Body of pancreas (tissue), 4 donors: ENCODE measurements around the gene SLC28A1. TPM values are rescaled to one million over a fixed set of nuclear protein-coding genes. Genes with fewer than 3 reads are reported as not detected.
A peak's percentile ranks its signal among the peaks of the same experiment; 100 is the strongest.

Source experiments
- ATAC-seq: fragments of 150-250 bp; one replicate; pipeline ENCODE4 v1.9.1; 2016
- DNase-seq, 4 donors: peaks; one replicate each; pipeline ENCODE4 v3.0.0-alpha.2; 2019
- H3K27ac ChIP-seq, 4 donors: fragments of 200-600 bp; sonication (generic); 1 replicate in 3 of 4; 2 replicates in 1 of 4; pipeline versions ENCODE4 v1.5.1 to v1.6.1; 2016 to 2019; ENCODE audit warnings: mild to moderate bottlenecking in 1 of 4, mixed read lengths in 1 of 4, moderate library complexity in 1 of 4
- H3K27me3 ChIP-seq, 2 donors: fragments of 200-600 bp; sonication (generic); one replicate each; pipeline ENCODE4 v1.6.0; 2016; ENCODE audit warnings: mild to moderate bottlenecking in 1 of 2
- H3K36me3 ChIP-seq, 2 donors: fragments of 200-600 bp; sonication (generic); replicated peaks in 1 of 2; 2 replicates each; pipeline ENCODE4 v1.5.1; 2016; ENCODE audit warnings: low read depth in 2 of 2; ENCODE audit not compliant: insufficient read depth in 1 of 2
- H3K4me1 ChIP-seq: fragments of 200-600 bp; sonication (generic); one replicate; pipeline ENCODE4 v1.6.0; 2016
- H3K4me3 ChIP-seq, 2 donors: fragments of 200-600 bp; sonication (generic); 1 replicate in 1 of 2; 2 replicates in 1 of 2; pipeline ENCODE4 v1.5.1; 2016 to 2019
- H3K9me3 ChIP-seq, 3 donors: fragments of 200-600 bp; sonication (generic); 1 replicate in 2 of 3; 2 replicates in 1 of 3; pipeline ENCODE4 v1.5.1; 2016
- POLR2A ChIP-seq, 3 donors: fragments of 450-650 bp; IDR thresholded peaks; one replicate each; pipeline ENCODE4 v1.6.1; 2016; ENCODE audit warnings: antibody characterized with exemption in 3 of 3, mild to moderate bottlenecking in 2 of 3
- WGBS, 2 donors: methylation state at CpG; one replicate each; pipeline ENCODE4 v1.1.5; 2017; 5-methylcytosine and 5-hydroxymethylcytosine counted together
- intact Hi-C: fragments of 100-400 bp; cut with DNase I; formaldehyde crosslinking; loops from one replicate; pipeline ENCODE4 v1.15.1; 2023
- total RNA-seq, 2 donors: library from RNA; depleted of rRNA; stranded (reverse); fragments of >200 nt; gene quantifications; one replicate each; pipeline ENCODE4 v1.1.0, GENCODE V29; 2016
- TF ChIP-seq, protein P1 (sequence below), 7 experiments: fragments of 450-650 bp in 4 of 7; fragments of 200-600 bp in 3 of 7; sonication (generic) in 3 of 7; IDR thresholded peaks; one replicate each; pipeline ENCODE4 v1.5.1; 2016 to 2019; ENCODE audit warnings: antibody characterized with exemption in 7 of 7

SLC28A1 gene
- total RNA-seq, 2 donors from 2014 or later = 0.26 TPM; not detected in 1

DNA sequence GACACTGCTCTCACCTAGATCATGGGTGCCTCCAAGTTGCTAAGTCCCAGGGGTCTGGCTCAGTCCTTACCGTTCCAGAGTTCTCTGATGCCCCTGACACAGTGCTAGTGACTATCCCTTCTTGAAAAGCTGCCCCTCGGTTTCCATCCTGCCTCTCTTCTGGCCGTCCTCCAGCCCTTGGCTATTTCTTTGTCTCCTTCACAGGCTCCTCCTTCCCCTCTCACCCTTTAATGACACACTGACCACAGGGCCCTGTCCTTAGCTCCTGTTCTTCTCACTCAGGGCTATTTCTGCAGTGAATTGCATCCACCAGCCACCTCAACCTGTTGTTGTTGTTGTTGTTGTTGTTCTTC lies 31.1 kb downstream of the SLC28A1 start:
- ATAC-seq (no peak), DNase-seq (no peak)
- WGBS, 2 donors = 63 to 74% methylated on average over 3 of the region's 3 CpGs
- intact Hi-C loops = no loop called here
- Histone ChIP-seq H3K27me3 (no peaks in the 10 kb centered on the region), H3K36me3 (no peaks in the 10 kb centered on the region), H3K4me3 (no peak overlapping the region), H3K27ac (peak overlapping the region; percentile 32 to 91 (median 84)), H3K9me3 (no peaks in the 10 kb centered on the region), H3K4me1 (peaks cover 49% of the 10 kb centered on the region)
- no peak for TF ChIP-seq POLR2A (IDR thresholded peaks at IDR 0.05)
- TF ChIP-seq, protein P1, sequence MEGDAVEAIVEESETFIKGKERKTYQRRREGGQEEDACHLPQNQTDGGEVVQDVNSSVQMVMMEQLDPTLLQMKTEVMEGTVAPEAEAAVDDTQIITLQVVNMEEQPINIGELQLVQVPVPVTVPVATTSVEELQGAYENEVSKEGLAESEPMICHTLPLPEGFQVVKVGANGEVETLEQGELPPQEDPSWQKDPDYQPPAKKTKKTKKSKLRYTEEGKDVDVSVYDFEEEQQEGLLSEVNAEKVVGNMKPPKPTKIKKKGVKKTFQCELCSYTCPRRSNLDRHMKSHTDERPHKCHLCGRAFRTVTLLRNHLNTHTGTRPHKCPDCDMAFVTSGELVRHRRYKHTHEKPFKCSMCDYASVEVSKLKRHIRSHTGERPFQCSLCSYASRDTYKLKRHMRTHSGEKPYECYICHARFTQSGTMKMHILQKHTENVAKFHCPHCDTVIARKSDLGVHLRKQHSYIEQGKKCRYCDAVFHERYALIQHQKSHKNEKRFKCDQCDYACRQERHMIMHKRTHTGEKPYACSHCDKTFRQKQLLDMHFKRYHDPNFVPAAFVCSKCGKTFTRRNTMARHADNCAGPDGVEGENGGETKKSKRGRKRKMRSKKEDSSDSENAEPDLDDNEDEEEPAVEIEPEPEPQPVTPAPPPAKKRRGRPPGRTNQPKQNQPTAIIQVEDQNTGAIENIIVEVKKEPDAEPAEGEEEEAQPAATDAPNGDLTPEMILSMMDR (IDR thresholded peaks at IDR 0.05) = no peak

- Histone ChIP-seq H3K4me3 (no peak overlapping the region), H3K36me3 (no peaks in the 10 kb centered on the region), H3K4me1 (peaks cover 30% of the 10 kb centered on the region), H3K27me3 (no peaks in the 10 kb centered on the region), H3K27ac (no peak overlapping the region), H3K9me3 (no peaks in the 10 kb centered on the region)
- no peak for TF ChIP-seq POLR2A (IDR thresholded peaks at IDR 0.05)
- TF ChIP-seq, protein P1 (IDR thresholded peaks at IDR 0.05) = no peak
- DNase-seq (no peak), ATAC-seq (no peak)
- 67 to 92% methylated on average over 1 of the region's 1 CpG for WGBS, 2 donors
- intact Hi-C loops = no loop called here
These were observed 33.0 kb downstream of the SLC28A1 start for GRCh38 chr15:84917452-84917851.

- intact Hi-C loops = no loop called here
- peaks cover 15% of the 10 kb centered on the region for H3K4me1 ChIP-seq
- no peak overlapping the region for H3K27ac ChIP-seq
- H3K36me3 ChIP-seq = no peaks in the 10 kb centered on the region
- no peak overlapping the region for H3K4me3 ChIP-seq
- TF ChIP-seq POLR2A (IDR thresholded peaks at IDR 0.05) = no peak
- TF ChIP-seq, protein P1 (IDR thresholded peaks at IDR 0.05) = no peak
- DNase-seq (no peak), ATAC-seq (no peak)
- no peaks in the 10 kb centered on the region for H3K27me3 ChIP-seq
- 97% methylated on average over 2 of the region's 2 CpGs for WGBS, 2 donors
- no peaks in the 10 kb centered on the region for H3K9me3 ChIP-seq
These were observed 34.7 kb downstream of the SLC28A1 start for GRCh38 chr15:84919106-84919667.

DNA sequence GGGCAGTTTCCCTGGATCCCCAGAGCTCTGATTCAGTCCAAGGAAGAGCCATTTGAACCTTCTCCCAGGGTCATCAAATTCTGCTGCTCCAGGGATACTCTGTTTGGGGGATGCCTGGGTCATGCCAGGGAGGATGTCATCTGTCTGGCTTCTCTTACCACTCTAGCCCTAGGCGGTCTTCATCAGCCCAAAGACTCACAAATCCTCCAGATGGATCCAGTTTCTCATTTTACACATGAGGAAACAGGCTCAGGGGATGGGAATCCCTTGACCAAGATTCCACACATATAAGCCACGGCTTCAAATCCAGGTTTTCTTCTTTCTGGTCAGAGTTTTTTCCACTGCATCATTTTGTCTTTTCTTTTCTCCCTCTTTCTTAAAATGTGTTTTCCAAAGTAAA lies 36.7 kb downstream of the SLC28A1 start:
- WGBS, 2 donors = 71 to 72% methylated on average over 2 of the region's 2 CpGs
- ATAC-seq (no peak), DNase-seq (no peak)
- intact Hi-C loops = loop anchor here (10.0 kb wide), 2 partner anchors 266 to 326 kb away; partner anchors contain the start of genes NMB and WDR73
- H3K27me3 ChIP-seq = no peaks in the 10 kb centered on the region
- H3K9me3 ChIP-seq = no peaks in the 10 kb centered on the region
- no peak for TF ChIP-seq POLR2A (IDR thresholded peaks at IDR 0.05)
- TF ChIP-seq, protein P1 (IDR thresholded peaks at IDR 0.05) = no peak
- no peaks in the 10 kb centered on the region for H3K36me3 ChIP-seq
- no peak overlapping the region for H3K27ac ChIP-seq
- no peaks in the 10 kb centered on the region for H3K4me1 ChIP-seq
- no peak overlapping the region for H3K4me3 ChIP-seq

DNA sequence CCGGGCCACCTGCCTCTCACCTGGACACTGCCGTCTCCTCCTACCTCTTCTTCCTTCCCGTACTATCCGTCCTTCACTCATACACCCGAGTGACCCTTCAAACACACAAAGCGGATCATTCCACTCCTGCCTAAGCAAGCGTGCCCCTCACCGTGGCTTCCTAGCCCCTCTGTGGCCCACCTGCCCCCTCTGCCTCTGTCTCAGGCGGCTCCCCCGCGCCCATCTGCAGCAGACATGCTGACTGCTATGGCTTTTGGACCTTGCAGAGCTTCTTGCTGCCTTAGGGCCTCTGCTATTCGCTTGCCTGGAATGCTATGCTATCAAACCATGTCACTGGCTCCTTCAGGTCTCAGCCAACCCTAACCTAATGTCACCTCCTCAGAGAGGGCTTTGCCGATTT lies 38.1 kb downstream of the SLC28A1 start:
- TF ChIP-seq, protein P1 (IDR thresholded peaks at IDR 0.05) = no peak
- no peak for TF ChIP-seq POLR2A (IDR thresholded peaks at IDR 0.05)
- DNase-seq (no peak), ATAC-seq (no peak)
- Histone ChIP-seq H3K4me1 (peaks cover under 1% of the 10 kb centered on the region), H3K9me3 (no peaks in the 10 kb centered on the region), H3K4me3 (no peak overlapping the region), H3K27me3 (no peaks in the 10 kb centered on the region), H3K36me3 (no peaks in the 10 kb centered on the region), H3K27ac (no peak overlapping the region)
- intact Hi-C loops = loop anchor here (10.0 kb wide), 2 partner anchors 268 to 328 kb away; partner anchors contain the start of genes NMB and WDR73
- WGBS, 2 donors = 82 to 87% methylated on average over 12 to 13 of the region's 13 CpGs
